ENCODE measurements around the gene KRTAP5-3. TPM values are rescaled to one million over a fixed set of nuclear protein-coding genes. Genes with fewer than 3 reads are reported as not detected.

The KRTAP5-3 gene
- total and polyA plus RNA-seq, 2 donors (not counting 1 experiment from before 2014, with no cell fraction given) = not detected

DNA sequence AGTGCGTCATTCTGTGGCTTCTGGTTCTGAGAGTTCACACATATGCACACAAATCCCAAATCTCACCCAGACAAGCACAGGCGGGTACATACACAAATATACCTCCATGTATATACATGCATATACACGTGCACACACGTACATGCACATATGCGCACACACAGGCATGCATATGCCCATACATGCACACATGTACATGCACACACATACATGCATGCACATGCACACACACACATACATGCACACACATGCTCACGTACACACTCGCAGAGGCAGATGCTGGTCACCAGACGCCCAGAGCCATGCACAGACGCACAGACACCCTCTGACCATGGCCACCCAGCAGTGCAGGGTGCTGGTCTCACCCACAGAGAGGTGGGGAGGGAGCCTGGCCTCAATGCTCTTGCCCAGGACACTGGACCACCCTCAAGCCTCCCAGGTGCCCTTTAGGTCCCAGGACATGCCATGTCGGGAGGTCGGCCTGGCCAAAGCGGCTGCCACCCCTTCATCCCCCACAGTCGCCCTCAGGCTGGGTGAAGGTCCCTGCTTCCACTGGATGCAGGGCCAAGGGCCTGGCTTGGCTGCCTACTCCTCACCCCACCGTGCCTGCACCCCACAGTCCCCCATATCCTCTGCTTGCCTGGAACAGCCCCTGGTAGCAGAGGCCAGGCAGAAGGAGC lies 45.7 kb downstream of the KRTAP5-3 start:
- Histone ChIP-seq H4K20me1 (ENCODE audit: control insufficient read depth, insufficient read depth, low read length, poor library complexity, severe bottlenecking) (no peaks in the 10 kb centered on the region), H3K4me3 (ENCODE audit: control extremely low read depth in 1 of 5, extremely low read depth in 1 of 5, insufficient read depth in 1 of 5, low read depth in 2 of 5, low read length in 4 of 5) (no peak overlapping the region), H2AFZ (ENCODE audit: insufficient read depth, low read depth, low read length, poor library complexity, severe bottlenecking) (no peak overlapping the region), H3K4me1 (ENCODE audit: control insufficient read depth in 2 of 2, insufficient read depth in 2 of 2, low read length in 2 of 2) (peaks cover 0 to 10% of the 10 kb centered on the region in 2 donors), H3K36me3 (replicated peaks in 1 of 2; ENCODE audit: control extremely low read depth in 1 of 2, control insufficient read depth in 1 of 2, extremely low read depth in 1 of 2, insufficient read depth in 2 of 2, low read length in 1 of 2) (no peaks in the 10 kb centered on the region), H3K27me3 (replicated peaks in 1 of 4; ENCODE audit: control extremely low read depth in 1 of 4, control insufficient read depth in 3 of 4, insufficient read depth in 4 of 4, low read length in 3 of 4) (peaks cover 0 to 19% (median 0%) of the 10 kb centered on the region in 4 experiments), H3K27ac (ENCODE audit: low read length in 2 of 2) (no peak overlapping the region), H3K79me2 (ENCODE audit: control insufficient read depth, insufficient read depth, low read length) (no peaks in the 10 kb centered on the region), H3K4me2 (replicated peaks; ENCODE audit: low read depth, low read length, poor library complexity, severe bottlenecking) (no peak overlapping the region), H3K9me3 (ENCODE audit: control extremely low read depth in 1 of 3, control insufficient read depth in 2 of 3, insufficient read depth in 1 of 3, low read length in 2 of 3) (peaks cover 0 to 9% (median 0%) of the 10 kb centered on the region in 3 donors), H3K9ac (ENCODE audit: low read length) (no peak overlapping the region)
- intact Hi-C loops (cut with micrococcal nuclease) = no loop called here
- peak; percentile 29 for DNase-seq
- TF ChIP-seq EZH2 (IDR thresholded peaks at IDR 0.05; ENCODE audit: borderline replicate concordance, insufficient read depth, low read depth, low read length, poor library complexity, severe bottlenecking) = no peak
- TF ChIP-seq, protein P1, sequence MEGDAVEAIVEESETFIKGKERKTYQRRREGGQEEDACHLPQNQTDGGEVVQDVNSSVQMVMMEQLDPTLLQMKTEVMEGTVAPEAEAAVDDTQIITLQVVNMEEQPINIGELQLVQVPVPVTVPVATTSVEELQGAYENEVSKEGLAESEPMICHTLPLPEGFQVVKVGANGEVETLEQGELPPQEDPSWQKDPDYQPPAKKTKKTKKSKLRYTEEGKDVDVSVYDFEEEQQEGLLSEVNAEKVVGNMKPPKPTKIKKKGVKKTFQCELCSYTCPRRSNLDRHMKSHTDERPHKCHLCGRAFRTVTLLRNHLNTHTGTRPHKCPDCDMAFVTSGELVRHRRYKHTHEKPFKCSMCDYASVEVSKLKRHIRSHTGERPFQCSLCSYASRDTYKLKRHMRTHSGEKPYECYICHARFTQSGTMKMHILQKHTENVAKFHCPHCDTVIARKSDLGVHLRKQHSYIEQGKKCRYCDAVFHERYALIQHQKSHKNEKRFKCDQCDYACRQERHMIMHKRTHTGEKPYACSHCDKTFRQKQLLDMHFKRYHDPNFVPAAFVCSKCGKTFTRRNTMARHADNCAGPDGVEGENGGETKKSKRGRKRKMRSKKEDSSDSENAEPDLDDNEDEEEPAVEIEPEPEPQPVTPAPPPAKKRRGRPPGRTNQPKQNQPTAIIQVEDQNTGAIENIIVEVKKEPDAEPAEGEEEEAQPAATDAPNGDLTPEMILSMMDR (IDR thresholded peaks at IDR 0.05) = no peak
- H3K27me3 Mint-ChIP-seq = peaks cover 8% of the 10 kb centered on the region
- no peaks in the 10 kb centered on the region for H3K9me3 Mint-ChIP-seq (ENCODE audit: insufficient read depth)
- ChIA-PET CTCF (no interaction called here), POLR2A (no interaction called here)
- H3K4me3 Mint-ChIP-seq = no peak overlapping the region
- H3K27ac Mint-ChIP-seq = no peak overlapping the region
- no peak for ATAC-seq (ENCODE audit: low read depth)
- H3K4me1 Mint-ChIP-seq = peaks cover 7% of the 10 kb centered on the region
- over 99% methylated on average over 13 of the region's 14 CpGs for WGBS (ENCODE audit: insufficient coverage)

DNA sequence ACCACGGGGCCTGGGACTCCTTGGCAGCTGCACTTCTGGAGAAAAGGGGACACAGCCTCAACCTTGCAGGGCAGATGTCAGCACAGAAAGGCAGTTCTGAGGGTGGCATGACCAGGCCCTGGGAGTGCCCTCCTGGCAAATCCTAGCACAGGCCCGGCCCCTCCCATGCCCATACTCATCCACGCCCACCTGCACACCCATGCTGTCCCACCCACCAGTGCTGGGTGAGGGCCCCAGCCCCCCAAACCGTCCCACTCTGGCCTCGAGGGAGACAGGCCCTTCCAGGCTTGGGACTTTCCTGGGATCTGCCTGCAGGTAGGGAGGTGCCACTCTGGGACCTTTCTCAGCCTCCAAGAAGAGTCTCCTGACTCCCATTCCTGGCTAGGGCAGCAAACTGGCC lies 46.3 kb downstream of the KRTAP5-3 start:
- intact Hi-C loops (cut with micrococcal nuclease) = no loop called here
- peaks cover 0 to 9% (median 0%) of the 10 kb centered on the region in 3 donors for H3K9me3 ChIP-seq (ENCODE audit: control extremely low read depth in 1 of 3, control insufficient read depth in 2 of 3, insufficient read depth in 1 of 3, low read length in 2 of 3)
- Mint-ChIP-seq H3K4me1 (peaks cover 7% of the 10 kb centered on the region), H3K9me3 (ENCODE audit: insufficient read depth) (no peaks in the 10 kb centered on the region), H3K4me3 (no peak overlapping the region), H3K27me3 (peaks cover 10% of the 10 kb centered on the region), H3K27ac (no peak overlapping the region)
- DNase-seq (peak; percentile 21), ATAC-seq (ENCODE audit: low read depth) (no peak)
- TF ChIP-seq EZH2 (IDR thresholded peaks at IDR 0.05; ENCODE audit: borderline replicate concordance, insufficient read depth, low read depth, low read length, poor library complexity, severe bottlenecking) = no peak
- TF ChIP-seq, protein P1 (IDR thresholded peaks at IDR 0.05) = no peak
- no peak overlapping the region for H3K27ac ChIP-seq (ENCODE audit: low read length in 2 of 2)
- H3K79me2 ChIP-seq (ENCODE audit: control insufficient read depth, insufficient read depth, low read length) = no peaks in the 10 kb centered on the region
- no peak overlapping the region for H3K4me3 ChIP-seq (ENCODE audit: control extremely low read depth in 1 of 5, extremely low read depth in 1 of 5, insufficient read depth in 1 of 5, low read depth in 2 of 5, low read length in 4 of 5)
- H3K9ac ChIP-seq (ENCODE audit: low read length) = no peak overlapping the region
- no peak overlapping the region for H3K4me2 ChIP-seq (replicated peaks; ENCODE audit: low read depth, low read length, poor library complexity, severe bottlenecking)
- ChIA-PET CTCF (no interaction called here), POLR2A (no interaction called here)
- H3K4me1 ChIP-seq (ENCODE audit: control insufficient read depth in 2 of 2, insufficient read depth in 2 of 2, low read length in 2 of 2) = peaks cover 0 to 10% of the 10 kb centered on the region in 2 donors
- no peaks in the 10 kb centered on the region for H4K20me1 ChIP-seq (ENCODE audit: control insufficient read depth, insufficient read depth, low read length, poor library complexity, severe bottlenecking)
- peaks cover 0 to 21% (median 0%) of the 10 kb centered on the region in 4 experiments for H3K27me3 ChIP-seq (replicated peaks in 1 of 4; ENCODE audit: control extremely low read depth in 1 of 4, control insufficient read depth in 3 of 4, insufficient read depth in 4 of 4, low read length in 3 of 4)
- H2AFZ ChIP-seq (ENCODE audit: insufficient read depth, low read depth, low read length, poor library complexity, severe bottlenecking) = no peak overlapping the region
- no peaks in the 10 kb centered on the region for H3K36me3 ChIP-seq (replicated peaks in 1 of 2; ENCODE audit: control extremely low read depth in 1 of 2, control insufficient read depth in 1 of 2, extremely low read depth in 1 of 2, insufficient read depth in 2 of 2, low read length in 1 of 2)
- 67% methylated on average over 5 of the region's 5 CpGs for WGBS (ENCODE audit: insufficient coverage)
